ENCODE measurements around the gene KDM1B. TPM values are rescaled to one million over a fixed set of nuclear protein-coding genes. Genes with fewer than 3 reads are reported as not detected.
A peak's percentile ranks its signal among the peaks of the same experiment; 100 is the strongest.

KDM1B gene
- total and polyA plus RNA-seq, 2 of the 8 experiments (the other 6 are each of a cell fraction or from before 2014, with no cell fraction given) = 3.7 to 7.5 TPM

DNA sequence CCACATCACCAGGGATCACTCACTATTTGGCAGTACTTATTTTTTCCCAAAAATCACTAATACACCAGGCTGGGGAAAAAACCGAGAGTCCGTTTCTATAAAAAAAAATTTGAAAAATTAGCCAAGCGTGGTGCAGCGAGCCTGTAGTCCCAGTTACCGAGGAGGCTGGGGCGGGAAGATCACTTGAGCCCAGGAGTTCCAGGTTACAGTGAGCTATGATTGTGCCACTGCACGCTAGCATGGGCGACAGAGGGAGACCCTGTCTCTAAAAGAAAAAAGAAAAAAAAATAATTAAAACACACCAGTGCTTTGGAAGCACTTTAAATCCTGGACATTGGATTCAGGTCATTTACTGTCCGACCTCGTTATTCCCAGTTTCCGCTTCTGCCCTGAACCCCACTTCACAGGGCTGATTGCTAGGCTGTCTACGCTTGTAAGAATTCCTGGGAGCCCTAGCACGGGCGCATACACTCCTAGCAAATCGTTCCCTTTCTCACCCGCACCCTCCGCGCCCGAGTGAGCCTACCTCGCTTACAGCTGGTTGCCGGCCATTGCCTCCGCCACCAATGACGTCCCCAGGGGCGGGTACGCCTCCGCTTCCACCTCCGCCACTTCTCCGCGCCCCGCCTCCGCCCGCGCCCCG lies 594 bp upstream of the KDM1B start, which contains the start of gene TPMT (continued):
- TF ChIP-seq, protein P1, sequence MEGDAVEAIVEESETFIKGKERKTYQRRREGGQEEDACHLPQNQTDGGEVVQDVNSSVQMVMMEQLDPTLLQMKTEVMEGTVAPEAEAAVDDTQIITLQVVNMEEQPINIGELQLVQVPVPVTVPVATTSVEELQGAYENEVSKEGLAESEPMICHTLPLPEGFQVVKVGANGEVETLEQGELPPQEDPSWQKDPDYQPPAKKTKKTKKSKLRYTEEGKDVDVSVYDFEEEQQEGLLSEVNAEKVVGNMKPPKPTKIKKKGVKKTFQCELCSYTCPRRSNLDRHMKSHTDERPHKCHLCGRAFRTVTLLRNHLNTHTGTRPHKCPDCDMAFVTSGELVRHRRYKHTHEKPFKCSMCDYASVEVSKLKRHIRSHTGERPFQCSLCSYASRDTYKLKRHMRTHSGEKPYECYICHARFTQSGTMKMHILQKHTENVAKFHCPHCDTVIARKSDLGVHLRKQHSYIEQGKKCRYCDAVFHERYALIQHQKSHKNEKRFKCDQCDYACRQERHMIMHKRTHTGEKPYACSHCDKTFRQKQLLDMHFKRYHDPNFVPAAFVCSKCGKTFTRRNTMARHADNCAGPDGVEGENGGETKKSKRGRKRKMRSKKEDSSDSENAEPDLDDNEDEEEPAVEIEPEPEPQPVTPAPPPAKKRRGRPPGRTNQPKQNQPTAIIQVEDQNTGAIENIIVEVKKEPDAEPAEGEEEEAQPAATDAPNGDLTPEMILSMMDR (IDR thresholded peaks at IDR 0.05; ENCODE audit: control extremely low read depth in 1 of 3, insufficient read depth in 1 of 3, low read depth in 1 of 3, low read length in 3 of 3) = no peak
- TF ChIP-seq SIRT6 (IDR thresholded peaks at IDR 0.05; ENCODE audit: low read length) (no peak), TBP (IDR thresholded peaks at IDR 0.05; ENCODE audit: low read depth, low read length) (peak; percentile 72; the same call in 1 of the 2 replicates), POLR2AphosphoS5 (IDR thresholded peaks at IDR 0.05; ENCODE audit: low read depth, low read length) (peak; percentile 84; the same call in 1 of the 2 replicates), SAP30 (IDR thresholded peaks at IDR 0.05; ENCODE audit: insufficient read depth, insufficient replicate concordance, low read length) (peak; percentile 69), RXRA (IDR thresholded peaks at IDR 0.05; ENCODE audit: insufficient read depth, low read depth, low read length) (no peak), CHD2 (IDR thresholded peaks at IDR 0.05; ENCODE audit: low read length) (no peak), JUN (IDR thresholded peaks at IDR 0.05; ENCODE audit: low read depth, low read length) (no peak), CEBPB (IDR thresholded peaks at IDR 0.05; ENCODE audit: low read depth, low read length) (no peak), TAF7 (optimal IDR thresholded peaks at IDR 0.05; ENCODE audit: borderline replicate concordance, low read depth, low read length) (peak; percentile 40), SUZ12 (IDR thresholded peaks at IDR 0.05; ENCODE audit: low read length) (no peak), KDM1A (IDR thresholded peaks at IDR 0.05; ENCODE audit: borderline replicate concordance, low read length) (no peak), POLR2A (IDR thresholded peaks at IDR 0.05; ENCODE audit: control extremely low read depth in 1 of 2, low read depth in 2 of 2, low read length in 2 of 2) (peak; percentile 69 to 79; a peak in 2 of 3 replicates), BCL11A (IDR thresholded peaks at IDR 0.05; ENCODE audit: low read depth in 2 of 2, low read length in 2 of 2) (no peak)
- TF ChIP-seq, protein P2, sequence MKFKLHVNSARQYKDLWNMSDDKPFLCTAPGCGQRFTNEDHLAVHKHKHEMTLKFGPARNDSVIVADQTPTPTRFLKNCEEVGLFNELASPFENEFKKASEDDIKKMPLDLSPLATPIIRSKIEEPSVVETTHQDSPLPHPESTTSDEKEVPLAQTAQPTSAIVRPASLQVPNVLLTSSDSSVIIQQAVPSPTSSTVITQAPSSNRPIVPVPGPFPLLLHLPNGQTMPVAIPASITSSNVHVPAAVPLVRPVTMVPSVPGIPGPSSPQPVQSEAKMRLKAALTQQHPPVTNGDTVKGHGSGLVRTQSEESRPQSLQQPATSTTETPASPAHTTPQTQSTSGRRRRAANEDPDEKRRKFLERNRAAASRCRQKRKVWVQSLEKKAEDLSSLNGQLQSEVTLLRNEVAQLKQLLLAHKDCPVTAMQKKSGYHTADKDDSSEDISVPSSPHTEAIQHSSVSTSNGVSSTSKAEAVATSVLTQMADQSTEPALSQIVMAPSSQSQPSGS (IDR thresholded peaks at IDR 0.05; ENCODE audit: low read length) = no peak
